Suprapubic skin (tissue), 4 donors: ENCODE measurements around the gene ZNF628.

Source experiments
- POLR2A ChIP-seq, 2 donors: fragments of 450-650 bp; IDR thresholded peaks; one replicate each; pipeline ENCODE4 v1.6.1; 2017; ENCODE audit warnings: antibody characterized with exemption in 2 of 2, mild to moderate bottlenecking in 2 of 2, moderate library complexity in 2 of 2
- POLR2AphosphoS5 ChIP-seq, 3 donors: sonication (generic); formaldehyde crosslinking; IDR thresholded peaks; one replicate each; pipeline ENCODE4 v1.6.1; 2017; ENCODE audit warnings: antibody characterized with exemption in 3 of 3
- TF ChIP-seq, protein P1 (sequence below), 2 donors: fragments of 200-600 bp in 1 of 2; fragments of 450-650 bp in 1 of 2; sonication (generic) in 1 of 2; IDR thresholded peaks; one replicate each; pipeline ENCODE4 v1.5.1; 2016 to 2019; ENCODE audit warnings: antibody characterized with exemption in 2 of 2, mild to moderate bottlenecking in 1 of 2, moderate library complexity in 1 of 2

DNA sequence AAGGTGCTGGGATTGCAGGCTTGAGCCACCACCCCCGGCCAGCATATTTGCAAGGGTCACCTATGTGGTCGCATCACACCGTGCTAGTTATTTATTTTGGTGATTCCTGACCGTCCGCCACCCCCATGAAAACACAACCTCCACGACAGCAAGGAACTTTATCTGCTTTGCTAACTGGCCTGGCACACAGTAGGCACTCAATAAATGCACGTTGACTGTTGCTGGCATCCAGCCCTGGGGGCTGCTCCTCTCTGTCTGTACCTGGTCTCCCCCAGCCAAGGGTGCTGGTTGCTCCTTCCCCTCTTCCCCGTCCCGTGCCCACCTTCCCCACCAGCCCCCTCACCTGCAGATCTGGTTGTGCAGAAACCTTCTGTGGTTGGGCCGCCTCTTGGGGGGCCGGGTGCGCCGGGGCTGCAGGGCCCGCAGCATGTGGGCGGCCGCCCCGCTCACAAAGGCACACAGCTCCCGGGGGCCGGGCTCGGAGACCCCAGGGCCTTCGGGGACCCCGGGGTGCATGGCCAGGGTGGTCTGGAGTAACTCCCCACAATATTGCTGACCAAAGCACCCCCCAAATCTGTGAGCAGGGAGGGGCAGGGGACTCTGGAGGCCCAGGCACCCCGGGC, 12.3 kb upstream of the ZNF628 start:
- TF ChIP-seq, protein P1, sequence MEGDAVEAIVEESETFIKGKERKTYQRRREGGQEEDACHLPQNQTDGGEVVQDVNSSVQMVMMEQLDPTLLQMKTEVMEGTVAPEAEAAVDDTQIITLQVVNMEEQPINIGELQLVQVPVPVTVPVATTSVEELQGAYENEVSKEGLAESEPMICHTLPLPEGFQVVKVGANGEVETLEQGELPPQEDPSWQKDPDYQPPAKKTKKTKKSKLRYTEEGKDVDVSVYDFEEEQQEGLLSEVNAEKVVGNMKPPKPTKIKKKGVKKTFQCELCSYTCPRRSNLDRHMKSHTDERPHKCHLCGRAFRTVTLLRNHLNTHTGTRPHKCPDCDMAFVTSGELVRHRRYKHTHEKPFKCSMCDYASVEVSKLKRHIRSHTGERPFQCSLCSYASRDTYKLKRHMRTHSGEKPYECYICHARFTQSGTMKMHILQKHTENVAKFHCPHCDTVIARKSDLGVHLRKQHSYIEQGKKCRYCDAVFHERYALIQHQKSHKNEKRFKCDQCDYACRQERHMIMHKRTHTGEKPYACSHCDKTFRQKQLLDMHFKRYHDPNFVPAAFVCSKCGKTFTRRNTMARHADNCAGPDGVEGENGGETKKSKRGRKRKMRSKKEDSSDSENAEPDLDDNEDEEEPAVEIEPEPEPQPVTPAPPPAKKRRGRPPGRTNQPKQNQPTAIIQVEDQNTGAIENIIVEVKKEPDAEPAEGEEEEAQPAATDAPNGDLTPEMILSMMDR (IDR thresholded peaks at IDR 0.05): no peak
- TF ChIP-seq POLR2A (IDR thresholded peaks at IDR 0.05): no peak
- no peak for TF ChIP-seq POLR2AphosphoS5 (IDR thresholded peaks at IDR 0.05)
